ENCODE measurements around the gene MAGEA3. TPM values are rescaled to one million over a fixed set of nuclear protein-coding genes. Genes with fewer than 3 reads are reported as not detected.
"Not testable (repeated sequence)": the region's sequence is repeated elsewhere in the genome, so short reads cannot be mapped to it uniquely, and the experiment has no call there.

The MAGEA3 gene
- total RNA-seq, 2 experiments from 2014 or later, result not detected

GRCh38 chrX:152735860-152736511, 37.4 kb downstream of the MAGEA3 start:
- ChIA-PET POLR2A (no interaction called here), CTCF (no interaction called here)

- POLR2A ChIA-PET, CTCF ChIA-PET: not testable (repeated sequence)
These were observed 37.9 kb downstream of the MAGEA3 start for GRCh38 chrX:152736528-152736927.

- ChIA-PET POLR2A (no interaction called here), CTCF (no interaction called here)
These were observed 40.0 kb downstream of the MAGEA3 start for GRCh38 chrX:152738560-152738959.

Other genes starting within 250 kb of the MAGEA3 start
- gene GABRA3, start 247.5 kb upstream of the MAGEA3 start, total RNA-seq, result not detected
- gene GABRQ, start 60.9 kb upstream of the MAGEA3 start, total RNA-seq, result not detected
- not detected for gene CSAG2, start 10.5 kb downstream of the MAGEA3 start, total RNA-seq
- gene MAGEA2B, start 15.8 kb downstream of the MAGEA3 start, total RNA-seq, result not detected
- gene CSAG1, start 34.9 kb downstream of the MAGEA3 start, total RNA-seq, result not detected
- gene MAGEA12, start 35.0 kb downstream of the MAGEA3 start, total RNA-seq, result not detected
- gene MAGEA2, start 55.0 kb downstream of the MAGEA3 start, total RNA-seq, result not detected
- not detected for gene CSAG3, start 60.4 kb downstream of the MAGEA3 start, total RNA-seq
- not detected for gene MAGEA6, start 70.9 kb downstream of the MAGEA3 start, total RNA-seq
- gene CETN2, start 132.0 kb downstream of the MAGEA3 start, total RNA-seq, result 10 to 100 TPM; 12.3 to 12.9 TPM
- gene NSDHL, start 132.3 kb downstream of the MAGEA3 start, total RNA-seq, result 10 to 100 TPM; 22.9 to 23.6 TPM
- under 1 TPM; 0.75 to 0.95 TPM for gene ZNF185, start 199.3 kb downstream of the MAGEA3 start, total RNA-seq